Keratinocyte (primary cell): ENCODE results near the gene CRTC2. TPM values are rescaled to one million over a fixed set of nuclear protein-coding genes. Genes with fewer than 3 reads are reported as not detected.

Source experiments
- DNase-seq: peaks from one replicate; pipeline ENCODE4 v3.0.0-alpha.2; 2011; ENCODE audit warnings: low read depth, missing footprints, low spot score
- FAIRE-seq: peaks from 2 replicates; lab custom pipeline; 2011; peaks lifted over from hg19 to GRCh38; lab: Jason Lieb, UNC
- H2AFZ ChIP-seq: 2 replicates; pipeline ENCODE4 v1.6.0; 2012; ENCODE audit warnings: low read length, control low read depth, inconsistent platforms; ENCODE audit not compliant: control insufficient read depth
- H3K27ac ChIP-seq: 2 replicates; pipeline ENCODE4 v1.5.1; 2011; ENCODE audit warnings: low read length; ENCODE audit not compliant: control insufficient read depth, insufficient read depth
- H3K27me3 ChIP-seq: 3 replicates; pipeline ENCODE4 v1.6.0; 2011; ENCODE audit warnings: low read length; ENCODE audit not compliant: control insufficient read depth, insufficient read depth; ENCODE audit errors: extremely low read depth
- H3K36me3 ChIP-seq, 2 experiments: 2 replicates in 1 of 2; 3 replicates in 1 of 2; pipeline ENCODE4 v1.5.1; 2011; ENCODE audit warnings: low read length in 2 of 2, mild to moderate bottlenecking in 1 of 2; ENCODE audit not compliant: control insufficient read depth in 2 of 2, insufficient read depth in 2 of 2; ENCODE audit errors: extremely low read depth in 1 of 2
- H3K4me1 ChIP-seq: 3 replicates; pipeline ENCODE4 v1.5.1; 2011; ENCODE audit warnings: low read length; ENCODE audit not compliant: control insufficient read depth, insufficient read depth; ENCODE audit errors: extremely low read depth
- H3K4me2 ChIP-seq: 3 replicates; pipeline ENCODE4 v1.6.0; 2011; ENCODE audit warnings: low read depth, low read length; ENCODE audit not compliant: control insufficient read depth, insufficient read depth; ENCODE audit errors: extremely low read depth
- H3K4me3 ChIP-seq, 3 experiments: fragments of 200-600 bp in 1 of 3; sonication (generic) in 1 of 3; 2 replicates in 2 of 3; 3 replicates in 1 of 3; pipeline ENCODE4 v1.5.1; 2011 to 2016; ENCODE audit warnings: low read length in 3 of 3, mild to moderate bottlenecking in 3 of 3, control low read depth in 2 of 3, inconsistent platforms in 1 of 3, low read depth in 1 of 3, mixed read lengths in 1 of 3, mixed run types in 1 of 3, moderate library complexity in 1 of 3; ENCODE audit not compliant: control insufficient read depth in 2 of 3, insufficient read depth in 2 of 3; ENCODE audit errors: extremely low read depth in 1 of 3
- H3K79me2 ChIP-seq: 2 replicates; pipeline ENCODE4 v1.6.0; 2012; ENCODE audit warnings: low read length; ENCODE audit not compliant: control insufficient read depth, insufficient read depth
- H3K9ac ChIP-seq: 3 replicates; pipeline ENCODE4 v1.6.0; 2011; ENCODE audit warnings: low read length; ENCODE audit not compliant: control insufficient read depth, insufficient read depth; ENCODE audit errors: extremely low read depth
- H3K9me1 ChIP-seq: 3 replicates; pipeline ENCODE4 v1.6.0; 2011; ENCODE audit warnings: low read length; ENCODE audit not compliant: control insufficient read depth, insufficient read depth; ENCODE audit errors: extremely low read depth
- H3K9me3 ChIP-seq: 2 replicates; pipeline ENCODE4 v1.5.1; 2012; ENCODE audit warnings: low read depth, low read length; ENCODE audit not compliant: control insufficient read depth
- H4K20me1 ChIP-seq: 3 replicates; pipeline ENCODE4 v1.6.0; 2011; ENCODE audit warnings: low read length; ENCODE audit not compliant: control insufficient read depth, insufficient read depth; ENCODE audit errors: extremely low read depth
- CTCF ChIP-seq, 3 experiments: IDR thresholded peaks in 1 of 3; conservative IDR thresholded peaks in 1 of 3; optimal IDR thresholded peaks in 1 of 3; 2 replicates in 2 of 3; 3 replicates in 1 of 3; pipeline versions ENCODE3 to v1.5.1; 2011; ENCODE audit warnings: low read length in 3 of 3, mild to moderate bottlenecking in 3 of 3, moderate library complexity in 2 of 3, control low read depth in 1 of 3, inconsistent platforms in 1 of 3; ENCODE audit not compliant: insufficient read depth in 2 of 3; ENCODE audit errors: extremely low read depth in 1 of 3
- EZH2 ChIP-seq: IDR thresholded peaks from one replicate; pipeline ENCODE4 v1.6.1; 2012; ENCODE audit warnings: inconsistent platforms, mild to moderate bottlenecking, low read length, moderate library complexity
- dilution Hi-C: fragments of 300-500 bp; cut with MboI; formaldehyde crosslinking; loops from one replicate; pipeline ENCODE4 v1.7.0; 2020; ENCODE audit warnings: low sequenced_read_pairs; ENCODE audit not compliant: extremely low pct_ligation_motif_present
- polyA plus RNA-seq, 5 experiments: library from polyadenylated mRNA; depleted of rRNA in 3 of 5; stranded (reverse) in 3 of 5; stranded (forward) in 1 of 5; unstranded in 1 of 5; fragments of >200 nt; gene quantifications; 1 replicate in 1 of 5; 2 replicates in 3 of 5; 3 replicates in 1 of 5; pipeline versions ENCODE4 v1.2.1 to v1.2.3, GENCODE V29; 2011 to 2012; ENCODE audit warnings: missing spikeins in 2 of 5, low read depth in 1 of 5, low replicate concordance in 1 of 5

CRTC2 gene
- polyA plus RNA-seq, 1 donor (not counting 4 experiments of a cell fraction or from before 2014, with no cell fraction given) = 15.9 TPM

DNA sequence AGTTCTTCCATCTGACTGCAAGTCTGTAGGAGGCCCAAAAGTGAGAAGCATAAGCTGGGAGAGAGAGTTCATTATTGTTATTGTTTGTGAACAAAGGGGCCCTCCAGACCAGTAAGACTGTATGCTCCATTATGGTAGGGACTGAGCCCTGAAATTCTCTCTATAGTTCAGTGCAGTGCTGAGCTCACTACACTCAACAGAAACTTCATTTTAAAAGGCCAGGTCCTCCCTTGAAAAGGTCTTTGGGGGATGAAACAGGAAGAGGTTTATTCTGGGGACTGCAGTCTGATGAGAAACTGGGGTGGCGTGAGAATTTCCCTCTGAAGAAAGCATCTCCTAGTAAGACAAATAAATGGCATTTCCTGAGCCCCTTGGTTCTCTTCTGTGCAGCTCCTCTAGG, 30.2 kb downstream of the CRTC2 start:
- no peak for FAIRE-seq

DNA sequence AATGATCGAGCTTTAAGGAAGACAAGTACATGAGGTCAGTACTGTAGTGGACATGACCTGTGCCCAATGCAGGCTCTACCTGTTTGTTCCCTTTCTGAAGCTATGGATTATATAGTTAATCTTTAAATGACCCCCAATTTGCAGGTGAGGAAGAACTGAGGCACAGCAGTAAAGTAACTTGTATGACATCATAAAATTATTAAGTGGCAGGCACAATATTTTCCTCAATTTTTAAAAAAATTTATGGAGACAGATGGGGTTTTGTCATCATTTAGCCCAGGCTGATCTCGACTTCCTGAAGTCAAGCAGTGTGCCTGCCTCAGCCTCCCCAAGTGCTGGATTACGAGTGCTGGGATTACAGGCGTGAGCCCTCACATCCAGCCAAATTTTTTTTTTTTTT, 32.0 kb downstream of the CRTC2 start:
- no peak overlapping the region for H3K4me2 ChIP-seq
- no peak overlapping the region for H2AFZ ChIP-seq
- no peak for FAIRE-seq
- peaks cover 8% of the 10 kb centered on the region for H3K4me1 ChIP-seq
- H3K27me3 ChIP-seq = no peaks in the 10 kb centered on the region
- no peaks in the 10 kb centered on the region for H3K9me3 ChIP-seq
- H3K4me3 ChIP-seq = no peak overlapping the region
- no peak for DNase-seq
- TF ChIP-seq CTCF (optimal IDR thresholded peaks at IDR 0.05 in 1 of 3, IDR thresholded peaks at IDR 0.05 in 1 of 3, conservative IDR thresholded peaks at IDR 0.05 in 1 of 3; ENCODE audit: extremely low read depth in 1 of 3, insufficient read depth in 2 of 3, low read length in 3 of 3) = no peak
- TF ChIP-seq EZH2 = no peak
- dilution Hi-C loops = no loop called here
- no peak overlapping the region for H3K27ac ChIP-seq
- peaks cover 8% of the 10 kb centered on the region for H3K79me2 ChIP-seq
- H3K36me3 ChIP-seq = peaks cover 0 to 8% of the 10 kb centered on the region in 2 experiments
- no peaks in the 10 kb centered on the region for H4K20me1 ChIP-seq
- H3K9ac ChIP-seq = no peak overlapping the region
- H3K9me1 ChIP-seq = no peaks in the 10 kb centered on the region

More for the DNA sequence above, 30.2 kb downstream of the CRTC2 start:
- H4K20me1 ChIP-seq = no peaks in the 10 kb centered on the region
- no peak overlapping the region for H3K9ac ChIP-seq
- no peak overlapping the region for H3K4me2 ChIP-seq
- no peaks in the 10 kb centered on the region for H3K9me3 ChIP-seq
- no peak for DNase-seq
- no peaks in the 10 kb centered on the region for H3K79me2 ChIP-seq
- H3K27ac ChIP-seq = no peak overlapping the region
- no peaks in the 10 kb centered on the region for H3K9me1 ChIP-seq
- peaks cover 8% of the 10 kb centered on the region for H3K4me1 ChIP-seq
- no peak overlapping the region for H3K4me3 ChIP-seq
- dilution Hi-C loops = no loop called here
- H2AFZ ChIP-seq = no peak overlapping the region
- H3K27me3 ChIP-seq = no peaks in the 10 kb centered on the region
- TF ChIP-seq EZH2 (no peak), CTCF (optimal IDR thresholded peaks at IDR 0.05 in 1 of 3, IDR thresholded peaks at IDR 0.05 in 1 of 3, conservative IDR thresholded peaks at IDR 0.05 in 1 of 3; ENCODE audit: extremely low read depth in 1 of 3, insufficient read depth in 2 of 3, low read length in 3 of 3) (no peak)
- peaks cover 0 to 17% of the 10 kb centered on the region in 2 experiments for H3K36me3 ChIP-seq
